Right lobe of liver (tissue), 6 donors: ENCODE results near the gene CAMTA1. TPM values are rescaled to one million over a fixed set of nuclear protein-coding genes. Genes with fewer than 3 reads are reported as not detected.
"Not testable (repeated sequence)": the region's sequence is repeated elsewhere in the genome, so short reads cannot be mapped to it uniquely, and the experiment has no call there.

Experiments
- ATAC-seq, 4 donors: fragments of 200-7000 bp; cut with Tn5 transposase; one replicate each; pipeline ENCODE4 v1.9.1; 2020; ENCODE audit warnings: mild to moderate bottlenecking in 4 of 4, moderate library complexity in 4 of 4
- DNase-seq, 3 donors: peaks; one replicate each; pipeline ENCODE4 v3.0.0-alpha.2; 2020
- H3K27ac ChIP-seq, 3 donors: fragments of 200-600 bp; one replicate each; pipeline ENCODE4 v1.8.0; 2022
- H3K27me3 ChIP-seq, 2 donors: fragments of 200-600 bp; one replicate each; pipeline ENCODE4 v1.8.0; 2022
- H3K36me3 ChIP-seq, 4 donors: fragments of 200-600 bp; sonication (generic) in 1 of 4; one replicate each; pipeline versions ENCODE4 v1.5.1 to v1.8.0; 2017 to 2022; ENCODE audit warnings: control low read depth in 1 of 4
- H3K4me1 ChIP-seq, 4 donors: fragments of 200-600 bp; sonication (generic) in 1 of 4; one replicate each; pipeline versions ENCODE4 v1.5.1 to v1.8.0; 2017 to 2022; ENCODE audit warnings: control low read depth in 1 of 4
- H3K4me3 ChIP-seq, 3 donors: fragments of 200-600 bp; one replicate each; pipeline ENCODE4 v1.8.0; 2022
- H3K9me3 ChIP-seq, 4 donors: fragments of 200-600 bp; sonication (generic) in 1 of 4; one replicate each; pipeline versions ENCODE4 v1.5.1 to v1.8.0; 2017 to 2022; ENCODE audit warnings: control low read depth in 1 of 4
- POLR2A ChIP-seq: fragments of 450-650 bp; IDR thresholded peaks from one replicate; pipeline ENCODE4 v1.6.1; 2017; ENCODE audit warnings: antibody characterized with exemption, mild to moderate bottlenecking
- WGBS: methylation state at CpG from one replicate; pipeline ENCODE4 v1.1.6; 2018; ENCODE audit warnings: low coverage, low lambda C conversion rate; ENCODE audit not compliant: insufficient coverage; ENCODE audit errors: missing lambda C conversion rate; 5-methylcytosine and 5-hydroxymethylcytosine counted together
- intact Hi-C, 2 donors: fragments of 100-400 bp; cut with DNase I; formaldehyde crosslinking; loops; one replicate each; pipeline versions ENCODE4 v1.11.2 to v1.14.1; 2022
- total RNA-seq, 6 experiments: library from RNA; depleted of rRNA in 2 of 6; stranded (reverse); fragments of >200 nt in 2 of 6; fragmentation: NEBNext Ultra II Directional in 3 of 6; extraction: Animal tissue kit (Norgen Biotek cat#: 25700) in 3 of 6; gene quantifications; one replicate each; pipeline versions ENCODE4 v1.1.0 to v1.2.4, GENCODE V29; 2016 to 2023
- TF ChIP-seq, protein P1 (sequence below), 4 donors: fragments of 200-600 bp in 3 of 4; fragments of 450-650 bp in 1 of 4; IDR thresholded peaks; one replicate each; pipeline versions ENCODE4 v1.5.1 to v1.8.0; 2016 to 2022; ENCODE audit warnings: antibody characterized with exemption in 4 of 4, mild to moderate bottlenecking in 2 of 4
- donor health status: DM: no; HTN: yes; CAD: no.
- donor health status: DM: no; HTN: no; CAD: no.
- donor health status: DM: no; HTN: no; CAD: no.
- donor health status: DM: no; HTN: yes; CAD: no.
- donor health status: DM: no; HTN: yes; CAD: no.

Gene CAMTA1
- total RNA-seq, 6 experiments from 2014 or later, result 32.3 to 49.4 (median 37.2) TPM

GRCh38 chr1:7152655-7153054 lies 367.4 kb downstream of the CAMTA1 start:
- H3K4me1 ChIP-seq, result peaks cover 0 to 17% (median 8%) of the 10 kb centered on the region in 4 donors
- no peak for ATAC-seq
- intact Hi-C loops, result no loop called here
- no peak overlapping the region for H3K4me3 ChIP-seq
- TF ChIP-seq, protein P1, sequence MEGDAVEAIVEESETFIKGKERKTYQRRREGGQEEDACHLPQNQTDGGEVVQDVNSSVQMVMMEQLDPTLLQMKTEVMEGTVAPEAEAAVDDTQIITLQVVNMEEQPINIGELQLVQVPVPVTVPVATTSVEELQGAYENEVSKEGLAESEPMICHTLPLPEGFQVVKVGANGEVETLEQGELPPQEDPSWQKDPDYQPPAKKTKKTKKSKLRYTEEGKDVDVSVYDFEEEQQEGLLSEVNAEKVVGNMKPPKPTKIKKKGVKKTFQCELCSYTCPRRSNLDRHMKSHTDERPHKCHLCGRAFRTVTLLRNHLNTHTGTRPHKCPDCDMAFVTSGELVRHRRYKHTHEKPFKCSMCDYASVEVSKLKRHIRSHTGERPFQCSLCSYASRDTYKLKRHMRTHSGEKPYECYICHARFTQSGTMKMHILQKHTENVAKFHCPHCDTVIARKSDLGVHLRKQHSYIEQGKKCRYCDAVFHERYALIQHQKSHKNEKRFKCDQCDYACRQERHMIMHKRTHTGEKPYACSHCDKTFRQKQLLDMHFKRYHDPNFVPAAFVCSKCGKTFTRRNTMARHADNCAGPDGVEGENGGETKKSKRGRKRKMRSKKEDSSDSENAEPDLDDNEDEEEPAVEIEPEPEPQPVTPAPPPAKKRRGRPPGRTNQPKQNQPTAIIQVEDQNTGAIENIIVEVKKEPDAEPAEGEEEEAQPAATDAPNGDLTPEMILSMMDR (IDR thresholded peaks at IDR 0.05), result no peak
- no peak for TF ChIP-seq POLR2A
- no peaks in the 10 kb centered on the region for H3K36me3 ChIP-seq
- DNase-seq, result no peak
- no peak overlapping the region for H3K27ac ChIP-seq
- WGBS, result 67% methylated on average over 10 of the region's 10 CpGs
- H3K27me3 ChIP-seq, result no peaks in the 10 kb centered on the region
- no peaks in the 10 kb centered on the region for H3K9me3 ChIP-seq

DNA sequence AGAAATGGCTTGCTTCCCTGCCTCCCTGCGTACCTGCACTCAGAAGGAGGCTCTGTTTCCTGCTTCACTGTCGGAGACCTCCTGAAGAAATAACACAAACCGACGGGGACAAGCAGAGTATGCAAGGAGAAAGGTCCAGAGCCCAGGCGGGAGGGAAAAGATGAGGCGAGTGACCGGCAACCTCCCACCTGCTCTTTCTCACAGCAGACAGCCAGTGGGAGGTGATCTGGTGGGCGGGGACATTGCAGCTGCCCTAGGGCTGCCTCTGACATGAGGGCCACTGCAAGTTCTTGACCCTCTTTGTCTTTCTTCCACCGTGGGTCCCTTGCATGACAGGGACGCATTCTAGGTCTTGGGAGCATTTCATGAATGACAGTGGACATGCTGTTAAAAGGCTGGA lies 368.2 kb downstream of the CAMTA1 start:
- DNase-seq (no peak), ATAC-seq (no peak)
- no peak overlapping the region for H3K27ac ChIP-seq
- no peaks in the 10 kb centered on the region for H3K27me3 ChIP-seq
- peaks cover 0 to 20% (median 9%) of the 10 kb centered on the region in 4 donors for H3K4me1 ChIP-seq
- intact Hi-C loops, result no loop called here
- no peak overlapping the region for H3K4me3 ChIP-seq
- no peaks in the 10 kb centered on the region for H3K9me3 ChIP-seq
- no peaks in the 10 kb centered on the region for H3K36me3 ChIP-seq
- WGBS, result 87% methylated on average over 7 of the region's 10 CpGs
- TF ChIP-seq, protein P1 (IDR thresholded peaks at IDR 0.05), result no peak
- TF ChIP-seq POLR2A, result no peak

DNA sequence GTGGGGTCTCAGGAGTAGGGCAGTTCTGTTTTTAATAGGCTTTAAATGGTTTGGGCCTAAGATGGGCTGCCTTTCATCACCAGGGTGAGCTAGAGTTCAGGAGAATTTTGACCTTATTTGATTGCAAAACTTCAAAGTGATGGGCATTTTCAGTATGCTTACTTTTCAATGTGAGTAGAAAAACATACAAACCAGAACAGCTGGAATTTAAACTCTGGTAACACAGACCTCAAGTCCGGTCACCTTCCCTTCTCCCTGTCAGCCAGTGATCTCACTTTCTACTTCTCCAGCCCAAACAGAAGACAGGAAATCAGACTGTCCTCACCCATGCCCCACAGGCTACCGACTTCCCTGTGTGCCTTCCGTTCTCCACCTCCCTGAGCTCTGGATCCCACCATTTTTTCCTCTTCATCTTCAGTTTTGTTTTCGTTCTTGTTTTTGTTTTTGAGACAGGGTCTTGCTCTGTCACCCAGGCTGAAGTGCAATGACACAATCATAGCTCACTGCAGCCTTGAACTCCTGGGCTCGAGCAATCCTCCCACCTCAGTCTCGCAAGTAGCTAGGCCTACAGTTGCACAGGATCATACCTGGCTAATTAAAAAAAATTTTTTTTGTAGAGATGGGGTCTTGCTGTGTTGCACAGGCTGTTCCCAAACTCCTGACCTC lies 374.0 kb downstream of the CAMTA1 start:
- H3K27me3 ChIP-seq, result no peaks in the 10 kb centered on the region
- peak; percentile 87 to 96 (median 92) for ATAC-seq
- 25% methylated on average over 6 of the region's 6 CpGs for WGBS

DNA sequence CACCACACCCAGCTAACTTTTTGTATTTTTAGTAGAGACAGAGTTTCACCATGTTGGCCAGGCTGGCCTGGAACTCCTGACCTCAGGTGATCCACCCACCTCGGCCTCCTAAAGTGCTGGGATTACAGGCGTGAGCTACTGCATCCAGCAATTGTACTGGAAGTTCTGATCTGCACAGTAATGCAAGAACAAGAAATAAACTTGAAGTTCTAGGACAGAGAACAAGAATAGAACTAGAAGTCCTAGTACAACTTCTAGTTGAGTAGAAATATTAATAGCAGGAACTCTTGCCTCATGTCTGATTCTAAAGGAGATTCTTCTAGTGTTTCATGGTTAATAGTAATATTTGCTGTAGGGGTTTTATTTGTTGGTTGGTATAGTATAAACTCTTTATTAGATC lies 383.3 kb downstream of the CAMTA1 start:
- WGBS, result 93% methylated on average over 2 of the region's 2 CpGs
- H3K4me1 ChIP-seq, H3K27ac ChIP-seq, H3K4me3 ChIP-seq, intact Hi-C loops, H3K27me3 ChIP-seq, DNase-seq, H3K9me3 ChIP-seq, H3K36me3 ChIP-seq, ATAC-seq: not testable (repeated sequence)

More for the DNA sequence above, 374.0 kb downstream of the CAMTA1 start:
- intact Hi-C loops, result no loop called here
- H3K9me3 ChIP-seq, result no peaks in the 10 kb centered on the region
- peak overlapping the region in 2 of 3 donors; percentile 11 to 13 for H3K4me3 ChIP-seq
- no peaks in the 10 kb centered on the region for H3K36me3 ChIP-seq
- H3K4me1 ChIP-seq, result peaks cover 0 to 15% (median 6%) of the 10 kb centered on the region in 4 donors
- DNase-seq, result no peak
- no peak for TF ChIP-seq POLR2A
- TF ChIP-seq, protein P1 (IDR thresholded peaks at IDR 0.05), result no peak
- peak overlapping the region; percentile 48 to 84 (median 50) for H3K27ac ChIP-seq

GRCh38 chr1:7171168-7171567 lies 385.9 kb downstream of the CAMTA1 start:
- no peak overlapping the region for H3K4me3 ChIP-seq
- no peaks in the 10 kb centered on the region for H3K36me3 ChIP-seq
- DNase-seq (no peak), ATAC-seq (peak in 2 of 4 donors; percentile 28 to 53)
- no peaks in the 10 kb centered on the region for H3K27me3 ChIP-seq
- H3K9me3 ChIP-seq, result no peaks in the 10 kb centered on the region
- intact Hi-C loops, result no loop called here
- TF ChIP-seq POLR2A, result no peak
- TF ChIP-seq, protein P1 (IDR thresholded peaks at IDR 0.05), result no peak
- 42% methylated on average over 1 of the region's 1 CpG for WGBS
- H3K27ac ChIP-seq, result no peak overlapping the region
- H3K4me1 ChIP-seq, result no peaks in the 10 kb centered on the region
